HEK293 (cell line): ENCODE data around the gene MBD3L5.
"Not testable (repeated sequence)": the region's sequence is repeated elsewhere in the genome, so short reads cannot be mapped to it uniquely, and the experiment has no call there.

Source experiments
- ATF2 ChIP-seq: fragments of 450-650 bp; formaldehyde crosslinking; IDR thresholded peaks from 2 replicates; pipeline ENCODE4 v1.5.1; 2016; ENCODE audit warnings: missing biosample characterization, missing genetic modification characterization, low read depth
- CTCF ChIP-seq: fragments of 450-650 bp; formaldehyde crosslinking; IDR thresholded peaks from 2 replicates; pipeline ENCODE4 v1.5.1; 2016; ENCODE audit warnings: missing biosample characterization, missing genetic modification characterization
- PRDM2 ChIP-seq: fragments of 450-650 bp; formaldehyde crosslinking; IDR thresholded peaks from 2 replicates; pipeline ENCODE4 v1.5.1; 2016; ENCODE audit warnings: missing biosample characterization, missing genetic modification characterization, borderline replicate concordance
- ZBTB21 ChIP-seq: fragments of 450-650 bp; formaldehyde crosslinking; IDR thresholded peaks from 2 replicates; pipeline ENCODE4 v1.5.1; 2017; ENCODE audit warnings: missing biosample characterization, missing genetic modification characterization
- ZNF121 ChIP-seq: fragments of 450-650 bp; formaldehyde crosslinking; IDR thresholded peaks from 2 replicates; pipeline ENCODE4 v1.5.1; 2016; ENCODE audit warnings: missing biosample characterization, missing genetic modification characterization
- ZNF184 ChIP-seq: fragments of 450-650 bp; IDR thresholded peaks from 2 replicates; pipeline ENCODE4 v1.5.1; 2018; ENCODE audit warnings: missing biosample characterization, mild to moderate bottlenecking, missing genetic modification characterization
- ZNF366 ChIP-seq: fragments of 450-650 bp; formaldehyde crosslinking; conservative IDR thresholded peaks from 2 replicates; pipeline ENCODE4 v1.5.1; 2016; ENCODE audit warnings: missing biosample characterization, missing genetic modification characterization
- ZNF596 ChIP-seq: fragments of 450-650 bp; IDR thresholded peaks from 2 replicates; pipeline ENCODE4 v1.5.0; 2018; ENCODE audit warnings: missing biosample characterization, mild to moderate bottlenecking, missing genetic modification characterization, moderate library complexity

- TF ChIP-seq ZNF121 (tag by site-specific recombination); CTCF (tag by site-specific recombination); ATF2 (tag by site-specific recombination); ZBTB21 (tag by site-specific recombination); ZNF366 (tag by site-specific recombination); ZNF184 (tag by site-specific recombination); ZNF596 (tag by site-specific recombination); PRDM2: not testable (repeated sequence)
Measured at GRCh38 chr19:7021331-7021730, 9.0 kb upstream of the MBD3L5 start, which contains the start of gene MBD3L2B.
